Spinal cord (tissue), 10 donors: Measurements from ENCODE around the gene RMDN2. TPM values are rescaled to one million over a fixed set of nuclear protein-coding genes. Genes with fewer than 3 reads are reported as not detected.

ENCODE experiments used
- DNase-seq, 6 donors: peaks; one replicate each; pipeline versions ENCODE4 v3.0.0 to v3.0.0-alpha.2; 2013 to 2015; ENCODE audit warnings: low spot score in 6 of 6, low read depth in 4 of 6
- H3K27ac ChIP-seq: one replicate; pipeline ENCODE4 v1.5.1; 2013; ENCODE audit warnings: low read depth, low read length, control low read depth
- H3K27me3 ChIP-seq: one replicate; pipeline ENCODE4 v1.6.1; 2013; ENCODE audit warnings: low read length; ENCODE audit not compliant: control insufficient read depth, insufficient read depth
- H3K36me3 ChIP-seq: one replicate; pipeline ENCODE4 v1.6.1; 2013; ENCODE audit warnings: low read length; ENCODE audit not compliant: control insufficient read depth, insufficient read depth
- H3K4me1 ChIP-seq: one replicate; pipeline ENCODE4 v1.6.1; 2013; ENCODE audit warnings: low read length; ENCODE audit not compliant: control insufficient read depth, insufficient read depth
- H3K4me3 ChIP-seq: one replicate; pipeline ENCODE4 v1.5.1; 2013; ENCODE audit warnings: low read depth, low read length, control low read depth
- H3K9me3 ChIP-seq: one replicate; pipeline ENCODE4 v1.6.1; 2013; ENCODE audit warnings: low read length; ENCODE audit not compliant: control insufficient read depth, insufficient read depth
- WGBS: methylation state at CpG from one replicate; pipeline ENCODE4 v1.1.5; 2013; ENCODE audit warnings: missing lambda C conversion rate; ENCODE audit not compliant: insufficient coverage; 5-methylcytosine and 5-hydroxymethylcytosine counted together
- polyA plus RNA-seq, 2 donors: library from polyadenylated mRNA; unstranded; fragments of 120-200 nt; gene quantifications; one replicate each; pipeline ENCODE4 v1.2.1, GENCODE V29; 2013; ENCODE audit not compliant: insufficient read length in 2 of 2
- total RNA-seq, 2 donors: library from RNA; depleted of rRNA in 1 of 2; stranded (reverse); fragments of 120-200 nt in 1 of 2; fragments of >200 nt in 1 of 2; gene quantifications; one replicate each; pipeline versions ENCODE4 v1.2.3 to v1.2.4, GENCODE V29; 2013 to 2014
- donor health status: healthy.

RMDN2 gene
- total and polyA plus RNA-seq, 4 donors, result 5.4 to 16.7 (median 11.4) TPM

GRCh38 chr2:37894601-37895000, 30.5 kb upstream of the RMDN2 start:
- no peaks in the 10 kb centered on the region for H3K36me3 ChIP-seq
- no peak overlapping the region for H3K27ac ChIP-seq
- DNase-seq, result peak in 1 of 6 donors; percentile 51
- no peaks in the 10 kb centered on the region for H3K9me3 ChIP-seq
- no peaks in the 10 kb centered on the region for H3K4me1 ChIP-seq
- no peaks in the 10 kb centered on the region for H3K27me3 ChIP-seq
- WGBS, result no CpG with 5 or more reads among the region's 4 CpGs
- H3K4me3 ChIP-seq, result no peak overlapping the region

- no peaks in the 10 kb centered on the region for H3K27me3 ChIP-seq
- H3K27ac ChIP-seq, result no peak overlapping the region
- no peak for DNase-seq
- no peaks in the 10 kb centered on the region for H3K9me3 ChIP-seq
- H3K4me3 ChIP-seq, result no peak overlapping the region
- H3K36me3 ChIP-seq, result no peaks in the 10 kb centered on the region
- 87% methylated on average over 3 of the region's 3 CpGs for WGBS
- no peaks in the 10 kb centered on the region for H3K4me1 ChIP-seq
Observed at GRCh38 chr2:37895140-37895539, 29.9 kb upstream of the RMDN2 start.

- H3K27ac ChIP-seq, result no peak overlapping the region
- 30% methylated on average over 2 of the region's 3 CpGs for WGBS
- H3K27me3 ChIP-seq, result no peaks in the 10 kb centered on the region
- no peaks in the 10 kb centered on the region for H3K36me3 ChIP-seq
- no peak overlapping the region for H3K4me3 ChIP-seq
- peak in 1 of 6 donors; percentile 23 for DNase-seq
- no peaks in the 10 kb centered on the region for H3K9me3 ChIP-seq
- H3K4me1 ChIP-seq, result no peaks in the 10 kb centered on the region
Observed at GRCh38 chr2:37896319-37896718, 28.8 kb upstream of the RMDN2 start.

- WGBS, result no CpG with 5 or more reads among the region's 3 CpGs
- DNase-seq, result no peak
Observed at GRCh38 chr2:37897511-37897910, 27.6 kb upstream of the RMDN2 start.

GRCh38 chr2:37898448-37898847, 26.6 kb upstream of the RMDN2 start:
- H3K4me3 ChIP-seq, result no peak overlapping the region
- H3K27ac ChIP-seq, result no peak overlapping the region
- no peak for DNase-seq
- no peaks in the 10 kb centered on the region for H3K36me3 ChIP-seq
- H3K27me3 ChIP-seq, result peaks cover 3% of the 10 kb centered on the region
- H3K4me1 ChIP-seq, result no peaks in the 10 kb centered on the region
- no peaks in the 10 kb centered on the region for H3K9me3 ChIP-seq

More at GRCh38 chr2:37897511-37897910, 27.6 kb upstream of the RMDN2 start:
- H3K27me3 ChIP-seq, result peaks cover 3% of the 10 kb centered on the region
- no peaks in the 10 kb centered on the region for H3K9me3 ChIP-seq
- H3K27ac ChIP-seq, result no peak overlapping the region
- H3K36me3 ChIP-seq, result no peaks in the 10 kb centered on the region
- H3K4me1 ChIP-seq, result no peaks in the 10 kb centered on the region
- H3K4me3 ChIP-seq, result no peak overlapping the region

- H3K27ac ChIP-seq, result no peak overlapping the region
- no peak overlapping the region for H3K4me3 ChIP-seq
- no peaks in the 10 kb centered on the region for H3K36me3 ChIP-seq
- H3K27me3 ChIP-seq, result peaks cover 3% of the 10 kb centered on the region
- no peaks in the 10 kb centered on the region for H3K9me3 ChIP-seq
- no peak for DNase-seq
- H3K4me1 ChIP-seq, result no peaks in the 10 kb centered on the region
Observed at GRCh38 chr2:37902991-37903390, 22.1 kb upstream of the RMDN2 start.

- no peak for DNase-seq
- H3K4me3 ChIP-seq, result no peak overlapping the region
- H3K27me3 ChIP-seq, result peaks cover 3% of the 10 kb centered on the region
- H3K4me1 ChIP-seq, result no peaks in the 10 kb centered on the region
- no peak overlapping the region for H3K27ac ChIP-seq
- no CpG with 5 or more reads among the region's 3 CpGs for WGBS
- H3K36me3 ChIP-seq, result no peaks in the 10 kb centered on the region
- no peaks in the 10 kb centered on the region for H3K9me3 ChIP-seq
Observed at GRCh38 chr2:37904425-37904824, 20.7 kb upstream of the RMDN2 start.

GRCh38 chr2:37904993-37905392, 20.1 kb upstream of the RMDN2 start:
- 73% methylated on average over 5 of the region's 5 CpGs for WGBS
- no peaks in the 10 kb centered on the region for H3K4me1 ChIP-seq
- no peaks in the 10 kb centered on the region for H3K36me3 ChIP-seq
- no peak for DNase-seq
- H3K27ac ChIP-seq, result no peak overlapping the region
- H3K9me3 ChIP-seq, result no peaks in the 10 kb centered on the region
- H3K27me3 ChIP-seq, result peaks cover 3% of the 10 kb centered on the region
- no peak overlapping the region for H3K4me3 ChIP-seq

GRCh38 chr2:37906131-37906530, 19.0 kb upstream of the RMDN2 start:
- WGBS, result no CpG with 5 or more reads among the region's 2 CpGs
- Histone ChIP-seq H3K27me3 (peaks cover 3% of the 10 kb centered on the region), H3K36me3 (no peaks in the 10 kb centered on the region), H3K9me3 (no peaks in the 10 kb centered on the region), H3K4me1 (no peaks in the 10 kb centered on the region), H3K27ac (no peak overlapping the region), H3K4me3 (no peak overlapping the region)
- DNase-seq, result no peak

GRCh38 chr2:37907501-37908225, 17.4 kb upstream of the RMDN2 start:
- Histone ChIP-seq H3K4me1 (no peaks in the 10 kb centered on the region), H3K36me3 (no peaks in the 10 kb centered on the region), H3K4me3 (no peak overlapping the region), H3K27ac (no peak overlapping the region), H3K27me3 (no peaks in the 10 kb centered on the region), H3K9me3 (no peaks in the 10 kb centered on the region)
- no CpG with 5 or more reads among the region's 5 CpGs for WGBS
- peak in 2 of 6 donors; percentile 62 to 63 for DNase-seq
